Loucy (cell line): ENCODE data around the gene GAB2.

Experiments used
- H2AFZ ChIP-seq: fragments of 200-600 bp; sonication (generic); 2 replicates; pipeline ENCODE4 v1.6.0; 2016; ENCODE audit warnings: antibody characterized with exemption, mild to moderate bottlenecking, low read length, moderate library complexity
- H3F3A ChIP-seq: fragments of 200-600 bp; 2 replicates; pipeline ENCODE4 v1.6.0; 2016; ENCODE audit warnings: antibody characterized with exemption, low read depth, mild to moderate bottlenecking
- H3K27me3 ChIP-seq: fragments of 200-600 bp; sonication (generic); 2 replicates; pipeline ENCODE4 v1.6.1; 2014; ENCODE audit warnings: low read length, mild to moderate bottlenecking; ENCODE audit not compliant: insufficient read depth, poor library complexity, severe bottlenecking
- H3K36me3 ChIP-seq: fragments of 200-600 bp; sonication (generic); 2 replicates; pipeline ENCODE4 v1.6.1; 2016; ENCODE audit warnings: low read length; ENCODE audit not compliant: insufficient read depth
- H3K4me1 ChIP-seq: fragments of 200-600 bp; sonication (generic); 2 replicates; pipeline ENCODE4 v1.5.1; 2014; ENCODE audit warnings: low read length, mild to moderate bottlenecking; ENCODE audit not compliant: insufficient read depth, poor library complexity, severe bottlenecking
- H3K4me2 ChIP-seq: fragments of 200-600 bp; sonication (generic); 2 replicates; pipeline ENCODE4 v1.6.0; 2014; ENCODE audit warnings: antibody characterized with exemption, low read length, low read depth, mild to moderate bottlenecking; ENCODE audit not compliant: poor library complexity, severe bottlenecking
- H3K4me3 ChIP-seq: fragments of 200-600 bp; sonication (generic); 2 replicates; pipeline ENCODE4 v1.5.1; 2014; ENCODE audit warnings: low read length, mild to moderate bottlenecking, mixed read lengths; ENCODE audit not compliant: poor library complexity, severe bottlenecking
- H3K79me2 ChIP-seq: fragments of 200-600 bp; sonication (generic); 2 replicates; pipeline ENCODE4 v1.6.1; 2014; ENCODE audit warnings: low read length; ENCODE audit not compliant: insufficient read depth
- H3K9ac ChIP-seq: fragments of 200-600 bp; sonication (generic); 2 replicates; pipeline ENCODE4 v1.6.0; 2014; ENCODE audit warnings: mild to moderate bottlenecking, low read depth, low read length, moderate library complexity; ENCODE audit not compliant: poor library complexity, severe bottlenecking
- H3K9me2 ChIP-seq: fragments of 200-600 bp; sonication (generic); replicated peaks from 2 replicates; pipeline ENCODE4 v1.6.1; 2016; ENCODE audit warnings: low read depth, low read length, mixed read lengths
- H3K9me3 ChIP-seq: fragments of 200-600 bp; sonication (generic); 2 replicates; pipeline ENCODE4 v1.6.1; 2014; ENCODE audit warnings: mild to moderate bottlenecking, antibody characterized with exemption, low read length, low read depth; ENCODE audit not compliant: insufficient read depth
- H4K20me1 ChIP-seq: fragments of 200-600 bp; sonication (generic); 2 replicates; pipeline ENCODE4 v1.6.0; 2014; ENCODE audit warnings: antibody characterized with exemption, low read length, mild to moderate bottlenecking; ENCODE audit not compliant: insufficient read depth, poor library complexity, severe bottlenecking
- EZH2phosphoT487 ChIP-seq: fragments of 200-600 bp; IDR thresholded peaks from 2 replicates; pipeline ENCODE4 v1.6.1; 2018; ENCODE audit warnings: antibody characterized with exemption, mild to moderate bottlenecking, moderate library complexity, borderline replicate concordance
- TF ChIP-seq, protein P1 (sequence below): fragments of 200-600 bp; sonication (generic); conservative IDR thresholded peaks from 2 replicates; pipeline ENCODE4 v1.5.1; 2014; ENCODE audit warnings: mild to moderate bottlenecking, antibody characterized with exemption, low read length

GAB2 gene

DNA sequence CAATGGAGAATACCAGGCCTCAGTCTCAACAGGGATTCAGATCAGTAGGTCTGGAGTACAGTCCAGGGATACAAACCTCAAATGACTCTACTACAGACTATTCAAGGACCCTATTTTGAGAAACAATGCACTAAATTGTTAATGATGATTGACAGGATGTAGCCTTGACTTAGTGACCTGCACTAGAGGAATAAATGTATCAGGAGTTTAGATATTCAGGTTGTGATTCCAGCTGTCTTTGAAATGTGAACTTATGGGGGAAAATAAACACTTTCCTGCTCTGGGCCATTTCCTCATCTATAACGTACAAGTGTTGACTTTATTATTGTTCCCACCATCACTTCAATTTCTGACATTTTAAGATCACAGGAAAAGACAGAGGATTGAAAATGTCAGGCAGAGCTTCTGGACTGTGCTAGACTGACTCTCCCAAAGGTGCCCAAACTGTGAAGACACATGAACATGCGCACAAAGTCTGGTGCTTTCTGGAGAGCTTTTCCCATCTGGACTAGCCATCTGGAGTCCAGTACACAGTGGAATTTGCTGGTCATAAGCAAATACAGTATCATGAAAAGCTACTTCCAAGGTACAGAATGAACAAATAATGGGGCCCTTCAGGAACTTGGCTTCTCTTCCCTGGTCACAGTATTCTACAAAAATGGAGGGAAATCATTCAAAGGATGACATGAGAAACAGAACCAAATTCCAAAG lies 118.5 kb downstream of the GAB2 start:
- H3K79me2 ChIP-seq, result no peaks in the 10 kb centered on the region
- no peak for TF ChIP-seq EZH2phosphoT487
- TF ChIP-seq, protein P1, sequence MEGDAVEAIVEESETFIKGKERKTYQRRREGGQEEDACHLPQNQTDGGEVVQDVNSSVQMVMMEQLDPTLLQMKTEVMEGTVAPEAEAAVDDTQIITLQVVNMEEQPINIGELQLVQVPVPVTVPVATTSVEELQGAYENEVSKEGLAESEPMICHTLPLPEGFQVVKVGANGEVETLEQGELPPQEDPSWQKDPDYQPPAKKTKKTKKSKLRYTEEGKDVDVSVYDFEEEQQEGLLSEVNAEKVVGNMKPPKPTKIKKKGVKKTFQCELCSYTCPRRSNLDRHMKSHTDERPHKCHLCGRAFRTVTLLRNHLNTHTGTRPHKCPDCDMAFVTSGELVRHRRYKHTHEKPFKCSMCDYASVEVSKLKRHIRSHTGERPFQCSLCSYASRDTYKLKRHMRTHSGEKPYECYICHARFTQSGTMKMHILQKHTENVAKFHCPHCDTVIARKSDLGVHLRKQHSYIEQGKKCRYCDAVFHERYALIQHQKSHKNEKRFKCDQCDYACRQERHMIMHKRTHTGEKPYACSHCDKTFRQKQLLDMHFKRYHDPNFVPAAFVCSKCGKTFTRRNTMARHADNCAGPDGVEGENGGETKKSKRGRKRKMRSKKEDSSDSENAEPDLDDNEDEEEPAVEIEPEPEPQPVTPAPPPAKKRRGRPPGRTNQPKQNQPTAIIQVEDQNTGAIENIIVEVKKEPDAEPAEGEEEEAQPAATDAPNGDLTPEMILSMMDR, result no peak
- no peaks in the 10 kb centered on the region for H3K27me3 ChIP-seq
- H3K4me2 ChIP-seq, result no peak overlapping the region
- H3K9me2 ChIP-seq, result no peaks in the 10 kb centered on the region
- no peaks in the 10 kb centered on the region for H3K4me1 ChIP-seq
- no peaks in the 10 kb centered on the region for H3K36me3 ChIP-seq
- no peaks in the 10 kb centered on the region for H3K9me3 ChIP-seq
- no peaks in the 10 kb centered on the region for H4K20me1 ChIP-seq
- H2AFZ ChIP-seq, result no peak overlapping the region
- no peak overlapping the region for H3K9ac ChIP-seq
- H3K4me3 ChIP-seq, result no peak overlapping the region
- H3F3A ChIP-seq, result no peaks in the 10 kb centered on the region

- Histone ChIP-seq H4K20me1 (no peaks in the 10 kb centered on the region), H3K79me2 (no peaks in the 10 kb centered on the region), H3K9me3 (no peaks in the 10 kb centered on the region), H2AFZ (no peak overlapping the region), H3K4me2 (no peak overlapping the region), H3K9me2 (no peaks in the 10 kb centered on the region), H3K9ac (no peak overlapping the region), H3K4me1 (no peaks in the 10 kb centered on the region), H3F3A (no peaks in the 10 kb centered on the region), H3K4me3 (no peak overlapping the region), H3K36me3 (no peaks in the 10 kb centered on the region), H3K27me3 (no peaks in the 10 kb centered on the region)
- TF ChIP-seq, protein P1, result no peak
- no peak for TF ChIP-seq EZH2phosphoT487
Observed at GRCh38 chr11:78298291-78298771, 119.3 kb downstream of the GAB2 start.

GRCh38 chr11:78295991-78296930 lies 121.4 kb downstream of the GAB2 start:
- Histone ChIP-seq H3F3A (no peaks in the 10 kb centered on the region), H3K9me2 (no peaks in the 10 kb centered on the region), H3K79me2 (no peaks in the 10 kb centered on the region), H2AFZ (no peak overlapping the region), H3K4me3 (no peak overlapping the region), H3K4me2 (no peak overlapping the region), H3K4me1 (no peaks in the 10 kb centered on the region), H3K9me3 (no peaks in the 10 kb centered on the region), H4K20me1 (no peaks in the 10 kb centered on the region), H3K27me3 (no peaks in the 10 kb centered on the region), H3K36me3 (no peaks in the 10 kb centered on the region), H3K9ac (no peak overlapping the region)
- TF ChIP-seq EZH2phosphoT487, result no peak
- TF ChIP-seq, protein P1, result no peak
